Endodermal cell (in vitro differentiated cells): Measurements from ENCODE around the gene PIBF1. TPM values are rescaled to one million over a fixed set of nuclear protein-coding genes. Genes with fewer than 3 reads are reported as not detected.
"Not testable (repeated sequence)": the region's sequence is repeated elsewhere in the genome, so short reads cannot be mapped to it uniquely, and the experiment has no call there.

Experiments
- DNase-seq: peaks from one replicate; pipeline ENCODE4 v3.0.0-alpha.2; 2017
- H3K27ac ChIP-seq: 2 replicates; pipeline ENCODE4 v1.5.1; 2013; ENCODE audit warnings: mild to moderate bottlenecking, low read depth, low read length, moderate library complexity
- H3K27me3 ChIP-seq: 2 replicates; pipeline ENCODE4 v1.6.1; 2013; ENCODE audit warnings: mild to moderate bottlenecking, low read length, moderate library complexity; ENCODE audit not compliant: insufficient read depth, control insufficient read depth, poor library complexity, severe bottlenecking
- H3K36me3 ChIP-seq: 2 replicates; pipeline ENCODE4 v1.7.0; 2013; ENCODE audit warnings: mild to moderate bottlenecking, low read length, moderate library complexity; ENCODE audit not compliant: control insufficient read depth, insufficient read depth
- H3K4me1 ChIP-seq: one replicate; pipeline ENCODE4 v1.7.0; 2013; ENCODE audit warnings: low read length; ENCODE audit not compliant: control insufficient read depth, insufficient read depth
- H3K4me3 ChIP-seq: 2 replicates; pipeline ENCODE4 v1.5.1; 2013; ENCODE audit warnings: mild to moderate bottlenecking, low read length, moderate library complexity
- H3K9ac ChIP-seq: 2 replicates; pipeline ENCODE4 v1.6.1; 2013; ENCODE audit warnings: mild to moderate bottlenecking, low read length, moderate library complexity; ENCODE audit not compliant: poor library complexity, severe bottlenecking; ENCODE audit errors: extremely low read depth
- H3K9me3 ChIP-seq: 2 replicates; pipeline ENCODE4 v1.6.1; 2013; ENCODE audit warnings: mild to moderate bottlenecking, low read length, moderate library complexity; ENCODE audit not compliant: control insufficient read depth
- H3K27ac Mint-ChIP-seq: 2 replicates; pipeline ENCODE4 v1.8.0; 2020; ENCODE audit warnings: mixed read lengths
- H3K27me3 Mint-ChIP-seq: 2 replicates; pipeline ENCODE4 v1.8.0; 2021; ENCODE audit warnings: mild to moderate bottlenecking, mixed read lengths; ENCODE audit not compliant: insufficient read depth
- H3K36me3 Mint-ChIP-seq: 2 replicates; pipeline ENCODE4 v1.8.0; 2020; ENCODE audit warnings: low read depth, mixed read lengths
- H3K4me1 Mint-ChIP-seq: 2 replicates; pipeline ENCODE4 v1.8.0; 2020; ENCODE audit warnings: mixed read lengths
- H3K4me3 Mint-ChIP-seq: 2 replicates; pipeline ENCODE4 v1.8.0; 2020; ENCODE audit warnings: mild to moderate bottlenecking, moderate library complexity, mixed read lengths
- H3K9me3 Mint-ChIP-seq: 2 replicates; pipeline ENCODE4 v1.8.0; 2020; ENCODE audit warnings: mild to moderate bottlenecking, mixed read lengths
- CTCF ChIP-seq: fragments of 200-600 bp; sonication (generic); conservative IDR thresholded peaks from 2 replicates; pipeline ENCODE4 v1.5.0; 2021; ENCODE audit warnings: antibody characterized with exemption, mild to moderate bottlenecking
- WGBS, 2 experiments: methylation state at CpG; one replicate each; pipeline versions ENCODE4 v1.1.5 to v1.1.7; 2013; ENCODE audit warnings: missing lambda C conversion rate in 2 of 2, mixed read lengths in 1 of 2; ENCODE audit not compliant: insufficient coverage in 1 of 2, insufficient read length in 1 of 2; 5-methylcytosine and 5-hydroxymethylcytosine counted together
- total RNA-seq, 2 donors: library from RNA; stranded (reverse); fragmentation: NEBNext Ultra II Directional in 1 of 2; extraction: Animal tissue kit (Norgen Biotek cat#: 25700) in 1 of 2; gene quantifications; 2 replicates in 1 of 2; 3 replicates in 1 of 2; pipeline ENCODE4 v1.2.1, GENCODE V29; 2021

The PIBF1 gene
- total RNA-seq, 2 donors from 2014 or later: 25.6 to 35.2 TPM

- H3K27ac ChIP-seq: no peak overlapping the region
- DNase-seq: no peak
- TF ChIP-seq CTCF: no peak
- Mint-ChIP-seq H3K4me3 (no peak overlapping the region), H3K27ac (peak overlapping the region; percentile 74), H3K4me1 (no peaks in the 10 kb centered on the region), H3K9me3 (no peaks in the 10 kb centered on the region), H3K36me3 (peaks cover 19% of the 10 kb centered on the region), H3K27me3 (no peaks in the 10 kb centered on the region)
- H3K9ac ChIP-seq: no peak overlapping the region
- peaks cover 14% of the 10 kb centered on the region for H3K36me3 ChIP-seq
- H3K9me3 ChIP-seq: no peaks in the 10 kb centered on the region
- no peaks in the 10 kb centered on the region for H3K27me3 ChIP-seq
- 88% methylated on average over 2 of the region's 2 CpGs; no CpG with 5 or more reads in 1 of the 2 experiments for WGBS, 2 experiments
- H3K4me1 ChIP-seq: no peaks in the 10 kb centered on the region
- no peak overlapping the region for H3K4me3 ChIP-seq
Measured at GRCh38 chr13:72920097-72920496, 138.2 kb downstream of the PIBF1 start.

GRCh38 chr13:72931311-72931710 lies 149.4 kb downstream of the PIBF1 start:
- H3K36me3 Mint-ChIP-seq: peaks cover 14% of the 10 kb centered on the region
- Histone ChIP-seq H3K4me3 (no peak overlapping the region), H3K27me3 (no peaks in the 10 kb centered on the region), H3K36me3 (peaks cover 11% of the 10 kb centered on the region), H3K4me1 (no peaks in the 10 kb centered on the region), H3K9ac (no peak overlapping the region), H3K27ac (no peak overlapping the region), H3K9me3 (no peaks in the 10 kb centered on the region)
- no peaks in the 10 kb centered on the region for H3K4me1 Mint-ChIP-seq
- H3K4me3 Mint-ChIP-seq: no peak overlapping the region
- TF ChIP-seq CTCF: no peak
- no peak overlapping the region for H3K27ac Mint-ChIP-seq
- no peak for DNase-seq
- H3K27me3 Mint-ChIP-seq: no peaks in the 10 kb centered on the region
- no peaks in the 10 kb centered on the region for H3K9me3 Mint-ChIP-seq

GRCh38 chr13:72932250-72932649 lies 150.3 kb downstream of the PIBF1 start:
- Mint-ChIP-seq H3K27me3 (no peaks in the 10 kb centered on the region), H3K27ac (no peak overlapping the region), H3K4me3 (no peak overlapping the region), H3K4me1 (no peaks in the 10 kb centered on the region), H3K36me3 (peaks cover 9% of the 10 kb centered on the region), H3K9me3 (no peaks in the 10 kb centered on the region)
- no peak for DNase-seq
- no peak overlapping the region for H3K27ac ChIP-seq
- H3K27me3 ChIP-seq: no peaks in the 10 kb centered on the region
- WGBS, 2 experiments: no CpG with 5 or more reads among the region's 1 CpG
- H3K9me3 ChIP-seq: no peaks in the 10 kb centered on the region
- H3K4me1 ChIP-seq: no peaks in the 10 kb centered on the region
- peaks cover 11% of the 10 kb centered on the region for H3K36me3 ChIP-seq
- no peak for TF ChIP-seq CTCF
- no peak overlapping the region for H3K9ac ChIP-seq
- H3K4me3 ChIP-seq: no peak overlapping the region

- H3K36me3 Mint-ChIP-seq: peaks cover 40% of the 10 kb centered on the region
- WGBS, 2 experiments: 75 to 94% methylated on average over 1 to 2 of the region's 2 CpGs
- H3K9me3 Mint-ChIP-seq: peaks cover 21% of the 10 kb centered on the region
Measured at GRCh38 chr13:72946267-72946666, 164.3 kb downstream of the PIBF1 start.

More at GRCh38 chr13:72946267-72946666, 164.3 kb downstream of the PIBF1 start:
- H3K4me3 ChIP-seq, DNase-seq, H3K9ac ChIP-seq, H3K27me3 Mint-ChIP-seq, H3K4me1 Mint-ChIP-seq, H3K27me3 ChIP-seq, H3K4me3 Mint-ChIP-seq, H3K27ac Mint-ChIP-seq, H3K27ac ChIP-seq, H3K4me1 ChIP-seq, H3K36me3 ChIP-seq: not testable (repeated sequence)
- peaks cover 14% of the 10 kb centered on the region for H3K9me3 ChIP-seq
